K562 (cell line): ENCODE results near the gene RAB24. TPM values are rescaled to one million over a fixed set of nuclear protein-coding genes. Genes with fewer than 3 reads are reported as not detected.

ENCODE experiments used
- ATAC-seq: fragments of 200-7000 bp; cut with Tn5 transposase; 3 replicates; pipeline ENCODE4 v1.9.1; 2020; ENCODE audit warnings: moderate library complexity
- BruUV-seq: library from RNA; stranded (reverse); fragments of 400-500 nt; replicated peaks from 2 replicates; lab custom pipeline; 2021; lab: Mats Ljungman, UMichigan
- CTCF ChIA-PET: fragments of 300-600 bp; formaldehyde crosslinking; extraction: SDS; loops from one replicate; lab custom pipeline; 2021; ENCODE audit warnings: low intra/inter-chr PET ratio; lab: Yijun Ruan, JAX
- POLR2A ChIA-PET: fragments of 300-600, 350-650 bp; sonication (Branson Sonifier 250); formaldehyde crosslinking; extraction: SDS; loops from one replicate; lab custom pipeline; 2021; ENCODE audit warnings: antibody characterized with exemption, inconsistent platforms; lab: Yijun Ruan, JAX
- DNase-seq, 4 experiments: peaks; one replicate each; pipeline versions ENCODE4 v3.0.0 to v3.0.0-alpha.2; 2011 to 2018; ENCODE audit warnings: low spot score in 3 of 4, mixed read lengths in 3 of 4; ENCODE audit errors: extremely low read depth in 1 of 4
- FAIRE-seq: peaks from 2 replicates; lab custom pipeline; 2011; peaks lifted over from hg19 to GRCh38; lab: Jason Lieb, UNC
- H2AFZ ChIP-seq: 2 replicates; pipeline ENCODE4 v1.6.0; 2011; ENCODE audit warnings: low read depth, low read length, control low read depth, inconsistent platforms
- H3K27ac ChIP-seq: fragments of 200-600 bp; 3 replicates; pipeline ENCODE4 v1.8.0; 2011; ENCODE audit warnings: low read depth, mild to moderate bottlenecking, control low read depth, inconsistent platforms, low read length, moderate library complexity, mixed read lengths; ENCODE audit errors: extremely low read depth
- H3K27me3 ChIP-seq, 2 experiments: fragments of 300-600 bp in 1 of 2; 2 replicates in 1 of 2; 3 replicates in 1 of 2; pipeline versions ENCODE4 v1.6.0 to v1.8.0; 2011; ENCODE audit warnings: inconsistent platforms in 2 of 2, low read length in 2 of 2, mild to moderate bottlenecking in 1 of 2, mixed read lengths in 1 of 2, moderate library complexity in 1 of 2; ENCODE audit not compliant: control insufficient read depth in 2 of 2, insufficient read depth in 2 of 2
- H3K36me3 ChIP-seq: fragments of 300-600 bp; 3 replicates; pipeline ENCODE4 v1.8.0; 2011; ENCODE audit warnings: mild to moderate bottlenecking, low read length, inconsistent platforms; ENCODE audit not compliant: control insufficient read depth, insufficient read depth
- H3K4me1 ChIP-seq, 2 experiments: fragments of 200-600 bp in 1 of 2; replicated peaks in 1 of 2; 2 replicates in 1 of 2; 3 replicates in 1 of 2; pipeline versions ENCODE4 v1.5.1 to v1.8.0; 2011; ENCODE audit warnings: inconsistent platforms in 2 of 2, low read length in 2 of 2, mild to moderate bottlenecking in 1 of 2, mixed read lengths in 1 of 2, moderate library complexity in 1 of 2; ENCODE audit not compliant: control insufficient read depth in 2 of 2, insufficient read depth in 2 of 2
- H3K4me2 ChIP-seq: 2 replicates; pipeline ENCODE4 v1.6.1; 2011; ENCODE audit warnings: low read length, control low read depth, inconsistent platforms, mixed read lengths; ENCODE audit not compliant: insufficient read depth
- H3K4me3 ChIP-seq: fragments of 200-600 bp; sonication (generic), shearing (Covaris generic); 2 replicates; pipeline ENCODE4 v1.5.1; 2016; ENCODE audit warnings: control low read depth, inconsistent platforms
- H3K79me2 ChIP-seq: fragments of 200-600 bp; 3 replicates; pipeline ENCODE4 v1.8.0; 2011; ENCODE audit warnings: low read length, inconsistent platforms; ENCODE audit not compliant: control insufficient read depth, insufficient read depth
- H3K9ac ChIP-seq, 2 experiments: 2 replicates each; pipeline versions ENCODE4 v1.6.0 to v1.6.1; 2011; ENCODE audit warnings: low read depth in 2 of 2, low read length in 2 of 2, control low read depth in 1 of 2, inconsistent platforms in 1 of 2, mild to moderate bottlenecking in 1 of 2, mixed read lengths in 1 of 2; ENCODE audit not compliant: insufficient read depth in 1 of 2
- H3K9me1 ChIP-seq: one replicate; pipeline ENCODE4 v1.6.0; 2011; ENCODE audit warnings: inconsistent platforms, mild to moderate bottlenecking, low read length, moderate library complexity; ENCODE audit not compliant: control insufficient read depth, insufficient read depth
- H3K9me3 ChIP-seq: replicated peaks from 2 replicates; pipeline ENCODE4 v1.5.1; 2011; ENCODE audit warnings: low read depth, low read length, inconsistent platforms; ENCODE audit not compliant: control insufficient read depth, insufficient read depth
- H4K20me1 ChIP-seq: replicated peaks from 2 replicates; pipeline ENCODE4 v1.6.1; 2011; ENCODE audit warnings: low read length, inconsistent platforms, mixed read lengths; ENCODE audit not compliant: control insufficient read depth, insufficient read depth
- SETDB1 ChIP-seq: IDR thresholded peaks from one replicate; pipeline ENCODE4 v1.6.1; 2012; ENCODE audit warnings: low read length, control low read depth, inconsistent platforms
- SMC3 ChIP-seq: conservative IDR thresholded peaks from 2 replicates; pipeline ENCODE4 v1.6.1; 2011; ENCODE audit warnings: low read depth, low read length, improper control_type of control experiment; ENCODE audit not compliant: insufficient read depth
- XRCC4 ChIP-seq: IDR thresholded peaks from one replicate; pipeline ENCODE4 v1.6.1; 2011; ENCODE audit not compliant: insufficient read depth, insufficient read length; ENCODE audit errors: extremely low read depth
- ZNF766 ChIP-seq: fragments of 200-800 bp; sonication (Bioruptor generic); conservative IDR thresholded peaks from 2 replicates; pipeline ENCODE4 v1.6.1; 2016; ENCODE audit warnings: missing genetic modification characterization, missing compliant biosample characterization
- WGBS: fragments of 100-300 bp; shearing (Covaris generic); methylation state at CpG from one replicate; pipeline ENCODE4 v1.1.6; 2016; ENCODE audit warnings: low coverage, mixed read lengths; ENCODE audit not compliant: insufficient coverage; ENCODE audit errors: missing lambda C conversion rate; 5-methylcytosine and 5-hydroxymethylcytosine counted together
- in situ Hi-C: fragments of 300-500 bp; cut with MboI; formaldehyde crosslinking; loops from 4 replicates; pipeline ENCODE4 v1.15.0; 2018; ENCODE audit warnings: inconsistent platforms, mixed read lengths
- intact Hi-C: fragments of 100-400 bp; cut with micrococcal nuclease; formaldehyde crosslinking; loops from 2 replicates; pipeline ENCODE4 v1.14.2; 2022
- polyA plus RNA-seq, 8 experiments: library from polyadenylated mRNA; depleted of rRNA in 4 of 8; stranded (reverse) in 5 of 8; unstranded in 3 of 8; fragments of >200 nt; fragmentation: Nextera tagmentation in 2 of 8; fragmentation: Illumina TruSeq in 1 of 8; extraction: Ambion mirVana in 2 of 8; extraction: Trizol in 1 of 8; gene quantifications; 2 replicates each; pipeline versions ENCODE4 v1.2.1 to v1.2.3, GENCODE V29; 2011 to 2014; ENCODE audit warnings: inconsistent platforms in 1 of 8, missing spikeins in 1 of 8
- total RNA-seq, 7 experiments: library from RNA; depleted of rRNA in 6 of 7; stranded (reverse); fragments of >200 nt in 6 of 7; fragmentation: Illumina TruSeq in 2 of 7; extraction: Trizol in 2 of 7; gene quantifications; 2 replicates each; pipeline versions ENCODE4 v1.2.1 to v1.2.3, GENCODE V29; 2011 to 2021; ENCODE audit warnings: low replicate concordance in 1 of 7

The RAB24 gene
- total and polyA plus RNA-seq, 9 of the 15 experiments (the other 6 are each of a cell fraction or from before 2014, with no cell fraction given): 13.9 to 107 (median 34.8) TPM

- no peaks in the 10 kb centered on the region for H3K9me1 ChIP-seq
- ATAC-seq: no peak
- no peak overlapping the region for H3K9ac ChIP-seq
- CTCF ChIA-PET: no interaction called here
- no peak overlapping the region for H3K4me2 ChIP-seq
- H3K4me1 ChIP-seq: peaks cover 2 to 15% of the 10 kb centered on the region in 2 experiments; a peak in 3 of 5 replicates
- WGBS: 94% methylated on average over 12 of the region's 14 CpGs
- H4K20me1 ChIP-seq: no peaks in the 10 kb centered on the region
- peaks cover 10% of the 10 kb centered on the region; the same call in 2 of the 3 replicates for H3K36me3 ChIP-seq
- no TSS peak for BruUV-seq
- in situ Hi-C loops (no loop called here), intact Hi-C loops (loop anchor here (5.0 kb wide), 1 partner anchor 177 kb away; the partner anchor contains the start of gene PDLIM7)
- DNase-seq: no peak
- no peak overlapping the region for H2AFZ ChIP-seq
- no peaks in the 10 kb centered on the region for H3K79me2 ChIP-seq
- no peaks in the 10 kb centered on the region for H3K27me3 ChIP-seq
- no peak overlapping the region for H3K27ac ChIP-seq
- POLR2A ChIA-PET: no interaction called here
- no peak for TF ChIP-seq ZNF766 (CRISPR knock-in tag)
- no peak for TF ChIP-seq SETDB1
- no peak for TF ChIP-seq XRCC4
- TF ChIP-seq SMC3: no peak
- FAIRE-seq: no peak
- H3K9me3 ChIP-seq: no peaks in the 10 kb centered on the region
- no peak overlapping the region for H3K4me3 ChIP-seq
Measured at GRCh38 chr5:177319913-177320588, 16.5 kb upstream of the RAB24 start.
